Measurements from ENCODE around the gene PCSK1.
"Not testable (repeated sequence)": the region's sequence is repeated elsewhere in the genome, so short reads cannot be mapped to it uniquely, and the experiment has no call there.

PCSK1 gene

GRCh38 chr5:96372726-96373380 is 60.2 kb downstream of the PCSK1 start:
- no peak for DNase-seq (ENCODE audit: low spot score)

- DNase-seq (ENCODE audit: low spot score), result no peak
Observed at GRCh38 chr5:96370976-96371375, 62.1 kb downstream of the PCSK1 start.

- not testable (repeated sequence) for DNase-seq (ENCODE audit: low spot score)
Observed at GRCh38 chr5:96367337-96367736, 65.7 kb downstream of the PCSK1 start.

- DNase-seq (ENCODE audit: low spot score), result no peak
Observed at GRCh38 chr5:96354237-96354636, 78.8 kb downstream of the PCSK1 start.

- no peak for DNase-seq (ENCODE audit: low spot score)
Observed at GRCh38 chr5:96353220-96353619, 79.8 kb downstream of the PCSK1 start.

- DNase-seq (ENCODE audit: low spot score), result no peak
Observed at GRCh38 chr5:96350678-96351077, 82.4 kb downstream of the PCSK1 start.

GRCh38 chr5:96348536-96348935 is 84.5 kb downstream of the PCSK1 start:
- DNase-seq (ENCODE audit: low spot score), result no peak

GRCh38 chr5:96347502-96348292 is 85.4 kb downstream of the PCSK1 start:
- no peak for DNase-seq (ENCODE audit: low spot score)

- peak; percentile 64 for DNase-seq (ENCODE audit: low spot score)
Observed at GRCh38 chr5:96344678-96345577, 88.1 kb downstream of the PCSK1 start.

GRCh38 chr5:96343094-96343493 is 90.0 kb downstream of the PCSK1 start:
- DNase-seq (ENCODE audit: low spot score), result no peak

- DNase-seq (ENCODE audit: low spot score), result no peak
Observed at GRCh38 chr5:96342581-96342980, 90.5 kb downstream of the PCSK1 start.

All from LoVo (cell line).